Esophagus muscularis mucosa (tissue), 4 donors: ENCODE results near the gene KCTD16.

Experiments
- CTCF ChIP-seq, 3 experiments: fragments of 200-600 bp in 2 of 3; fragments of 450-650 bp in 1 of 3; sonication (generic) in 2 of 3; IDR thresholded peaks; one replicate each; pipeline ENCODE4 v1.5.1; 2017 to 2019; ENCODE audit warnings: antibody characterized with exemption in 3 of 3, mild to moderate bottlenecking in 2 of 3, moderate library complexity in 1 of 3
- EP300 ChIP-seq: sonication (generic); formaldehyde crosslinking; IDR thresholded peaks from one replicate; pipeline ENCODE4 v1.6.1; 2017; ENCODE audit warnings: antibody characterized with exemption
- POLR2A ChIP-seq: fragments of 450-650 bp; IDR thresholded peaks from one replicate; pipeline ENCODE4 v1.6.1; 2017; ENCODE audit warnings: antibody characterized with exemption, moderate library complexity, mild to moderate bottlenecking, low read depth
- POLR2AphosphoS5 ChIP-seq, 2 donors: sonication (generic); formaldehyde crosslinking; IDR thresholded peaks; one replicate each; pipeline ENCODE4 v1.6.1; 2017; ENCODE audit warnings: antibody characterized with exemption in 2 of 2

DNA sequence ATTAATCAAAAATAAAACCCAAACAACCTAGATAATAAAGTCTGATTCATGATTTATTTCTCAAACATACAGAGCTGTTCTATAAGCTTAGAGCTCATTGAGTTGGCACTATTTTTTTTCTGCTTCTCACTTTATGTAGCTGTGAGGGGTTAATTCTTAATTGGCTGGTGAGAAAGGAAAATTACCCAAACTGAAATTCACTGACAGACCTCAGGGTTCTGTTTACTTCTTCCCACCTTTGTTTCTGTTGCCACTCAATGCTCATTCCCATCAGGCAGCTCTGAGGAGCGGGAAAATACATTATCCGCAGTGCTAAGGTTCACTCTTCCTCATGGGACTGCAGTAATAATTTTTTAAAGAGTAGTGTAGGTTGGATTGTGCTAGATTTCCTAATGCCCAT, 139.9 kb downstream of the KCTD16 start:
- TF ChIP-seq CTCF (IDR thresholded peaks at IDR 0.05) (no peak), EP300 (no peak), POLR2A (no peak), POLR2AphosphoS5 (IDR thresholded peaks at IDR 0.05) (no peak)
